BJ (cell line): ENCODE data around the gene MIS18A. TPM values are rescaled to one million over a fixed set of nuclear protein-coding genes. Genes with fewer than 3 reads are reported as not detected.

Experiments
- CTCF ChIA-PET: fragments of 350-600 bp; formaldehyde crosslinking; extraction: SDS; loops from one replicate; lab custom pipeline; 2021; ENCODE audit warnings: antibody characterized with exemption, inconsistent platforms; lab: Yijun Ruan, JAX
- POLR2A ChIA-PET: fragments of 300-600 bp; sonication (Branson Sonifier 250); formaldehyde crosslinking; extraction: SDS; loops from one replicate; lab custom pipeline; 2021; ENCODE audit warnings: antibody characterized with exemption; lab: Charles Lee
- DNase-seq: peaks from one replicate; pipeline ENCODE4 v3.0.0-alpha.2; 2011; ENCODE audit warnings: low read depth
- H3K27me3 ChIP-seq: 2 replicates; pipeline ENCODE4 v1.6.0; 2011; ENCODE audit warnings: low read length; ENCODE audit not compliant: control insufficient read depth, insufficient read depth
- H3K36me3 ChIP-seq: 2 replicates; pipeline ENCODE4 v1.5.1; 2011; ENCODE audit warnings: low read length; ENCODE audit not compliant: control insufficient read depth, insufficient read depth
- H3K4me3 ChIP-seq: 2 replicates; pipeline ENCODE4 v1.5.1; 2011; ENCODE audit warnings: low read depth, mild to moderate bottlenecking, control low read depth, low read length
- CTCF ChIP-seq: IDR thresholded peaks from 2 replicates; pipeline ENCODE4 v1.5.1; 2011; ENCODE audit warnings: low read depth, mild to moderate bottlenecking, control low read depth, inconsistent platforms, low read length, moderate library complexity; ENCODE audit not compliant: insufficient read depth
- polyA plus RNA-seq: library from polyadenylated mRNA; depleted of rRNA; stranded (reverse); fragments of >200 nt; gene quantifications from 2 replicates; pipeline ENCODE4 v1.2.3, GENCODE V29; 2011

Gene MIS18A
- polyA plus RNA-seq, 1 experiment, result 6.0 TPM

- ChIA-PET POLR2A (no interaction called here), CTCF (interaction anchor here (0.6 kb wide), 2 partner anchors 107 to 180 kb away, joined by 3 read pairs; no protein-coding TSS in a partner anchor)
- DNase-seq, result no peak
- no peak; the same call in 1 of the 2 replicates for TF ChIP-seq CTCF
- H3K4me3 ChIP-seq, result no peak overlapping the region
- no peaks in the 10 kb centered on the region for H3K27me3 ChIP-seq
- H3K36me3 ChIP-seq, result peaks cover 5% of the 10 kb centered on the region
Measured at GRCh38 chr21:32306021-32306780, 27.4 kb upstream of the MIS18A start.

- TF ChIP-seq CTCF, result no peak
- Histone ChIP-seq H3K36me3 (peaks cover 9% of the 10 kb centered on the region), H3K4me3 (no peak overlapping the region), H3K27me3 (no peaks in the 10 kb centered on the region)
- DNase-seq, result no peak
- CTCF ChIA-PET, result interaction anchor here (0.5 kb wide), 1 partner anchor 58 kb away, joined by 3 read pairs; no protein-coding TSS in a partner anchor
- POLR2A ChIA-PET, result no interaction called here
Measured at GRCh38 chr21:32304998-32305397, 26.1 kb upstream of the MIS18A start.

GRCh38 chr21:32303385-32303784, 24.5 kb upstream of the MIS18A start:
- TF ChIP-seq CTCF, result no peak
- no peak for DNase-seq
- Histone ChIP-seq H3K27me3 (no peaks in the 10 kb centered on the region), H3K36me3 (peaks cover 7% of the 10 kb centered on the region), H3K4me3 (no peak overlapping the region)
- ChIA-PET POLR2A (no interaction called here), CTCF (no interaction called here)

GRCh38 chr21:32302560-32302959, 23.7 kb upstream of the MIS18A start:
- DNase-seq, result no peak
- no peak overlapping the region for H3K4me3 ChIP-seq
- ChIA-PET POLR2A (no interaction called here), CTCF (no interaction called here)
- TF ChIP-seq CTCF, result no peak
- H3K36me3 ChIP-seq, result peaks cover 7% of the 10 kb centered on the region
- no peaks in the 10 kb centered on the region for H3K27me3 ChIP-seq

GRCh38 chr21:32301596-32301995, 22.7 kb upstream of the MIS18A start:
- POLR2A ChIA-PET, result no interaction called here
- CTCF ChIA-PET, result interaction anchor here (0.5 kb wide), 1 partner anchor 288 kb away, joined by 3 read pairs; no protein-coding TSS in a partner anchor
- TF ChIP-seq CTCF, result no peak
- H3K36me3 ChIP-seq, result peaks cover 7% of the 10 kb centered on the region
- no peak overlapping the region for H3K4me3 ChIP-seq
- DNase-seq, result no peak
- H3K27me3 ChIP-seq, result no peaks in the 10 kb centered on the region
